OCI-LY1 (cell line): ENCODE measurements around the gene GHRL.

Source experiments
- H2AFZ ChIP-seq: fragments of 200-600 bp; sonication (generic), shearing (Covaris generic); 2 replicates; pipeline ENCODE4 v1.6.0; 2014; ENCODE audit warnings: antibody characterized with exemption, mild to moderate bottlenecking, low read length
- H3F3A ChIP-seq: fragments of 200-600 bp; sonication (generic), shearing (Covaris generic); 2 replicates; pipeline ENCODE4 v1.6.0; 2014; ENCODE audit warnings: mild to moderate bottlenecking, antibody characterized with exemption, low read length, moderate library complexity; ENCODE audit not compliant: insufficient read depth
- H3K27ac ChIP-seq: fragments of 200-600 bp; sonication (generic); 2 replicates; pipeline ENCODE4 v1.5.1; 2014; ENCODE audit warnings: low read length, mixed run types, mild to moderate bottlenecking, low read depth; ENCODE audit not compliant: poor library complexity, severe bottlenecking
- H3K27me3 ChIP-seq: fragments of 200-600 bp; sonication (generic); 2 replicates; pipeline ENCODE4 v1.6.0; 2014; ENCODE audit warnings: antibody characterized with exemption, mild to moderate bottlenecking, low read length, moderate library complexity; ENCODE audit not compliant: insufficient read depth
- H3K36me3 ChIP-seq: fragments of 200-600 bp; sonication (generic); 2 replicates; pipeline ENCODE4 v1.6.1; 2014; ENCODE audit warnings: mild to moderate bottlenecking, antibody characterized with exemption, low read length, moderate library complexity, mixed read lengths; ENCODE audit not compliant: insufficient read depth
- H3K4me1 ChIP-seq: fragments of 200-600 bp; sonication (generic); 2 replicates; pipeline ENCODE4 v1.5.1; 2014; ENCODE audit warnings: mild to moderate bottlenecking, low read length, moderate library complexity; ENCODE audit not compliant: insufficient read depth, severe bottlenecking
- H3K4me2 ChIP-seq: fragments of 200-600 bp; sonication (generic), shearing (Covaris generic); 2 replicates; pipeline ENCODE4 v1.6.1; 2014; ENCODE audit warnings: low read length
- H3K4me3 ChIP-seq: fragments of 200-600 bp; sonication (generic); 2 replicates; pipeline ENCODE4 v1.5.1; 2014; ENCODE audit warnings: low read length, low read depth, mild to moderate bottlenecking, mixed read lengths; ENCODE audit not compliant: poor library complexity, severe bottlenecking
- H3K79me2 ChIP-seq: fragments of 200-600 bp; shearing (Covaris generic); 2 replicates; pipeline ENCODE4 v1.6.1; 2016; ENCODE audit warnings: mixed run types, low read length, mixed read lengths; ENCODE audit not compliant: insufficient read depth
- H3K9ac ChIP-seq: fragments of 200-600 bp; sonication (generic), shearing (Covaris generic); 2 replicates; pipeline ENCODE4 v1.6.1; 2014; ENCODE audit warnings: mild to moderate bottlenecking, low read length, mixed read lengths
- H3K9me2 ChIP-seq: fragments of 200-600 bp; sonication (generic), shearing (Covaris generic); 2 replicates; pipeline ENCODE4 v1.6.1; 2014; ENCODE audit warnings: low read depth, mild to moderate bottlenecking, low read length, mixed read lengths
- H3K9me3 ChIP-seq: fragments of 200-600 bp; shearing (Covaris generic); 2 replicates; pipeline ENCODE4 v1.6.1; 2014; ENCODE audit warnings: low read length, mixed read lengths
- H4K20me1 ChIP-seq: fragments of 200-600 bp; sonication (generic), shearing (Covaris generic); 2 replicates; pipeline ENCODE4 v1.6.0; 2016; ENCODE audit warnings: mild to moderate bottlenecking, low read length; ENCODE audit not compliant: insufficient read depth
- CTCF ChIP-seq: fragments of 200-600 bp; sonication (generic), shearing (Covaris generic); IDR thresholded peaks from 2 replicates; pipeline ENCODE4 v1.5.1; 2017; ENCODE audit warnings: mild to moderate bottlenecking, antibody characterized with exemption, low read length, moderate library complexity, mixed read lengths
- EZH2 ChIP-seq: fragments of 200-600 bp; sonication (generic), shearing (Covaris generic); IDR thresholded peaks from 2 replicates; pipeline ENCODE4 v1.8.0; 2017; ENCODE audit warnings: borderline replicate concordance, mixed run types, mild to moderate bottlenecking, antibody characterized with exemption, low read length, moderate library complexity, mixed read lengths

The GHRL gene

GRCh38 chr3:10315771-10316344 is 23.1 kb upstream of the GHRL start:
- H3K36me3 ChIP-seq = peaks cover 78% of the 10 kb centered on the region
- peaks cover 17% of the 10 kb centered on the region for H3K79me2 ChIP-seq
- TF ChIP-seq CTCF = no peak
- no peak for TF ChIP-seq EZH2
- no peak overlapping the region for H2AFZ ChIP-seq
- no peaks in the 10 kb centered on the region for H3F3A ChIP-seq
- no peak overlapping the region for H3K4me3 ChIP-seq
- no peaks in the 10 kb centered on the region for H3K27me3 ChIP-seq
- H3K4me1 ChIP-seq = peaks cover 15% of the 10 kb centered on the region
- no peak overlapping the region for H3K4me2 ChIP-seq
- H3K9me3 ChIP-seq = no peaks in the 10 kb centered on the region
- H3K27ac ChIP-seq = no peak overlapping the region
- no peak overlapping the region for H3K9ac ChIP-seq
- H3K9me2 ChIP-seq = no peaks in the 10 kb centered on the region
- H4K20me1 ChIP-seq = no peaks in the 10 kb centered on the region

- H2AFZ ChIP-seq = no peak overlapping the region
These were observed 22.4 kb upstream of the GHRL start for GRCh38 chr3:10315101-10315500.

GRCh38 chr3:10312861-10313260 is 20.1 kb upstream of the GHRL start:
- H3K4me3 ChIP-seq = no peak overlapping the region
- no peak for TF ChIP-seq EZH2
- no peak for TF ChIP-seq CTCF
- H3K4me2 ChIP-seq = no peak overlapping the region
- H3F3A ChIP-seq = no peaks in the 10 kb centered on the region; the same call in 1 of the 2 replicates
- no peak overlapping the region for H2AFZ ChIP-seq
- no peak overlapping the region for H3K9ac ChIP-seq
- no peaks in the 10 kb centered on the region for H3K79me2 ChIP-seq
- no peaks in the 10 kb centered on the region for H3K9me3 ChIP-seq
- no peaks in the 10 kb centered on the region for H4K20me1 ChIP-seq
- H3K27me3 ChIP-seq = no peaks in the 10 kb centered on the region
- peaks cover 94% of the 10 kb centered on the region for H3K36me3 ChIP-seq
- no peaks in the 10 kb centered on the region for H3K4me1 ChIP-seq
- no peaks in the 10 kb centered on the region for H3K9me2 ChIP-seq
- no peak overlapping the region for H3K27ac ChIP-seq

More at GRCh38 chr3:10315101-10315500, 22.4 kb upstream of the GHRL start:
- no peaks in the 10 kb centered on the region for H3K9me3 ChIP-seq
- TF ChIP-seq CTCF (no peak), EZH2 (no peak)
- no peaks in the 10 kb centered on the region for H3F3A ChIP-seq
- no peak overlapping the region for H3K9ac ChIP-seq
- no peaks in the 10 kb centered on the region for H4K20me1 ChIP-seq
- H3K9me2 ChIP-seq = no peaks in the 10 kb centered on the region
- no peak overlapping the region for H3K4me3 ChIP-seq
- H3K27ac ChIP-seq = no peak overlapping the region
- peaks cover 11% of the 10 kb centered on the region for H3K79me2 ChIP-seq
- H3K4me2 ChIP-seq = no peak overlapping the region
- no peaks in the 10 kb centered on the region for H3K27me3 ChIP-seq
- peaks cover 85% of the 10 kb centered on the region for H3K36me3 ChIP-seq
- H3K4me1 ChIP-seq = peaks cover 11% of the 10 kb centered on the region
